GM21576 (cell line): ENCODE data around the gene ZNF319.
"Not testable (repeated sequence)": the region's sequence is repeated elsewhere in the genome, so short reads cannot be mapped to it uniquely, and the experiment has no call there.

Experiments used
- ATAC-seq: cut with Tn5 transposase; IDR thresholded peaks from one replicate; pipeline ENCODE4 v1.9.1; 2021; ENCODE audit warnings: mild to moderate bottlenecking, moderate library complexity; ENCODE audit not compliant: unreplicated experiment

The ZNF319 gene

DNA sequence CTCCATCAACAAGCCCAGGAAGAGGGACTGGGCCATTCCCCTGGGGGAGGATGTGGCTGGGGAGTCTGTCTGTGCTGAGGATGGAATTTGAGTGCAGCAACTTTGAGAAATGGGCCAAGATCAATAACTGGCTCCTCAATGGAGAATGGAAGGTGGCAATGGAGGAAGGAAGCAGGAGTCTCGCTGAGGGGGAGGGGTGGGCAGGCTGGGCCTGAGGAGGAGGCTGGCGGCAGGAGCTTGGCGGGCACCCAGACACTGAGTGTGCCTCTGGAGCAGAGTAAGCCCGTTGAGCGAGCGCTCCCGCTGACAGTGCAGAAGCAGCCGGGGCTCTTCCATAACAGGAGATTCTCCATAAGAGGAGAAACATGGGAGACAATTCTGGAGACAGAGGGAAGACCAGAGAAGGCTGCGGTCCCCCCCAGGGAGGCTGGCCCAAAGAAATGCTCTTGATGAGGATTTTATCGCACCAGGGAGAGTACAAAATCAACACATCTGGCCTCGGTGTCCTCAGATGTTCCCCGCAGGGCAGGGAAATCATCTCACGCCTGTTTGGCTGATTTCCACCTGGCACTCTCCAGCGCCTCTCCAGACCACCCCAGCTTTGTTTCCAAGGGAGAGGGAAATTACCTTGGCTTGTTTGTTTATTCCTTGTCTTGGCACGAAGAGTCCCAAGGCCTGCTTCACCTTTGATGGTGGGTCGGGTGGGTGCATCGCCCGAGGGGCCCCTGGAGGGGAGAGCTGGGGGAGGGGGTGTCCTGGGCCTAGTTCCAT is 22.3 kb upstream of the ZNF319 start:
- no peak for ATAC-seq

DNA sequence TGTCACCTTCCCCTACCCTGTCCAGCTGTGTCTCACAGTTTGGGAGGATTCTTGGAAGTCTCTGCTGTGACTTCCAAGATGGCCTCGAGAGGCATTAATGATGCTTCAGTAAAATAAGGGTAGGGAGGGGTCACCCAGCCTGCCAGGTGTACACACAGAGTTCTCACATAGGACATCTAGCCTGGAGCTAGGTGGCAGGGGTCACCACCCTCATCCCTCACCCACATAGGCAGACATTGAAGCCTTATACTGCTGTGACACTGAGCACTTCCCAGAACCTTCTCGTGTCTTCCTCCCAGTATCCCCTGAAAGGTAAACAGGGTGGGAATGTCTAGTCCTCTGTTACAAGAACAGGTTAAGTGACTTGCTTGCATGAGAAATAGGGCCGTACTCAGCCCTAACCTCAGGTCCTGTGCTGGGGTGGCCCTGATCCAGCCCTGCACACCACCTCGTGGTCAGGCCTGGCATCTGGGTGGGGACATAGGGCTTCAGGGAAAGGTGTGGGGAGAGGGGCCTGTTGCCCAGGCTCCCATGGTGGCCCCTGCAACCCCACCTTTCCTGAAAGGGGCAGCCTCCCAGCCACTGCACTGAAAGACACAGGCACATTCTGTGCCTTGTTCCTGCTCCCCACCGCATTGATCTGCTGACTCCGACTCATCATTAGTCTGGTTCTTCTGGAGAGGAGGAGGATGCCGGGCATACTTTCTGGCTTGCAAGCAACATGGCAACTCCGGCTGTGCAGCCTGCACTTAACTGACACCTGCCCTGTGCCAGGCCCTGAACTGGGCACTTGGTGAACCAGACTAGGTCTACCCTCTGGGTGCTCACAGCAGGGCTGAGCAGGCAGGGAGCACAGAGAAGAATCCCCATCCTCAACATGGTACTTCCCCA is 21.4 kb upstream of the ZNF319 start:
- ATAC-seq = no peak

DNA sequence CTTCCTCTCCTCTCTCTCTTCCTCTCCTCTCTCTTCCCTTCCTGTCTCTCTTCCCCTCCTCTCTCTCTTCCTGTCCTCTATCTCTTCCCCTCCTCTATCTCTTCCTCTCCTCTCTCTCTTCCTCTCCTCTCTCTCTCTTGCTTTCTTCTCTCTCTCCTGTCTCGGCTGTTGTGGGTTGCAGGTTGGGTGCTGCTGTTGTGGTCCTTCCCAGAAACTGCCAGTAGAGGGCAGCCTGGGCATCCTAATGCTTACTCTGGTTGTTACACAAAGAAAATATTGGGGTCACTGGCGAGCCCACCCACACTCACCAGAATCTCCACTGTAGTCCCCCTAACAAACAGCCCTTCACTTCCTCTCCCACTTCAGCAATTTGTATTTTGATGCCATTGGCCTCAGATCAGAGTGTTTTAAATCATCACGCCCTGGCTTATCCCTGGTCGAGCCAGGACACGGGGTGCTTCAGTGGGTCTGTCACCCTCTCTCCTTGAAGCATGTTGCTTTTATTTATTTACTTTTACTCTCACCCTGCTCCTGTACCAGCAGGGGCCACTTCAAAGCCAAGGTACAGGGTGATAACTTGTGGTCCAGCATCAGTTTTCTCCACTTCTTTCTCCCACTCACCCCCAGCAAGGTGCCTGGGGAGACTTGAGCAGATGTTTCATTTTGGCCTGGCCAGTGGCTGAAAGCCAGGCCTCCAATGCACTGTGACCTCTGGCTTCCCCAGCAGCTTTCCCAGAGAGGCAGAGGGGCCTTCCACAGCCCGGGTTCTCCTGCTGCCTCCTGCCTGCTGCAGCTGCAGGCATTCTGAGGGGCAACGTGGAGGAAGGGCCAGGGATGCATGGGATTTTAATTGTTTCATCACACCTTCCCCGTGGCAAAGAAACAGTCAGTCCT is 20.4 kb upstream of the ZNF319 start:
- no peak for ATAC-seq

DNA sequence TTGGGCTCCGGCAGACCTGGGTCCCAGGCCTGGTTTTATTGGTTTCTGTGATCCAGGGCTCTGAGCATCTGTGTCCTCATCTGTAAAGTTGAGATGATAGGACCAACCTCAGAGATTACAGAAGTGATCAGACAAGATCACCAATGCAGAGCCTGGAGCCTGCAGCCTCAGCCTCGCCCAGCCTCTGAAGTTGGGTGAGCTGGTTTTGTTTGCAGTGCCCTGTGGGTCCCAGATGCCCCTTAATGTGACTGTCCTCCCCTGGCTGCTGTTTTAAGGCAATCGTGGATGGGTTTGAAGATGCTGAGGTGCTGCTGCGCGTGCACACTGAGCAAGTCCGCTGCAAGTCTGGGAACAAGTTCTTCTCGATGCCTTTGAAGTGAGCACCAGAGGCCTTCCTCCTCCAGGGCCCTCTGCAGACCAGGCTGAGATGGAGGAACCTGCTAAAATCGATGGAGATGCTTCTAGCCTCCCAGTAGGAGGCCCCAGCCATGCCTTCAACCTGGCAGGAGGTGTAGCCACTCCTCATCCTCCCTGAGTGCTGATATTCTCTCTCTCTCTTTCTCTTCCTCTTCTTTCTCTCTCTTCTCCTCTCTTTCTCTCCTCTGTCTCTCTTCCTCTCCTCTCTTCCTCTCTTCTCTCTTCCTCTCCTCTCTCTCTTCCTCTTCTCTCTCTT is 19.5 kb upstream of the ZNF319 start:
- ATAC-seq = no peak

DNA sequence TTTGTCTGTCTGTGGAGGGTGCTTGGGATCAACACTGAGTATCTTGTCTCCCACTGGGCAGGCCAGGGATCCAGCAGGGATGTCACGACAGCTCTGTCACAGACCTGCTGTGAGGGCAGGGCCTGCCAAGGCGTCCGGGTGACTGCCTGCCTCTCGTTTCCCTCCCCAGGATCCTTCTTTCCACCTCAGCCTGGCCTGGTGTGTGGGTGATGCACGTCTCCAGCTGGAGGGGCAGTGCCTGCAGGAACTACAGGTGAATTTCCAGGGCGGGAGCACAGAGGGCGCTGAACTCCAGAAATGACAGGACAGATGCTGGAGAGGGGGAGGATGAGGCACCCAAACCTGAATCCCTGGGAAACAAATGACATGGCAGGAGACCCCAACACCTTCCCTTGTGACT is 18.3 kb upstream of the ZNF319 start:
- no peak for ATAC-seq

DNA sequence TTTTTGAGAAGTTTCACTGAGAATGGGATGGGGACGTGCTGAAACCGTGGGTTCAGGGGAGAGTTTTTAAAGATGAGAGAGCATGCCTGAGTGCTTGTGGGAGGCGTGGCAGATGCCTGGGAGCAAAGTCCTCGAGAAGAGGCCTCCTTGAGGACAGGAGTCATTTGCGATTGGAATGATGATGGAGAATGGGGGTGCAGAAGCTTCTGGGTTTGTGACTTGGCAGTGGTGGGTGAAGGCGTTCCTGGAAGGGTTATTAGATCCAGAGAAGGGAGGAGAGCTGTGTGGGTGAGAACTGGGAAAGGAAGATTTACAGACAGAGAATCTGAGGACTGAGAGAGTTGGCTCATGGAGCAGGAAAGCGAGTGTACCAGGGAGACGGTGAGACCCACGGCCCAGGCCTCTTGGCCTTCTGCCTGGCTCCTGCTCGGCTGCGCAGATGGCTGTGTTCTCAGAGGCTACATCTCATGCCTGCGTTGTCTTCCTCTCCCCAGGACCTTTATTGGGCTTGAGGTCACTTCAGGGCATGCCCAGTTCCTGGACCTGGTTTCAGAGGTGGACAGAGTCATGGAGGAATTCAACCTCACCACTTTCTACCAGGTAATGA is 16.5 kb upstream of the ZNF319 start:
- no peak for ATAC-seq

DNA sequence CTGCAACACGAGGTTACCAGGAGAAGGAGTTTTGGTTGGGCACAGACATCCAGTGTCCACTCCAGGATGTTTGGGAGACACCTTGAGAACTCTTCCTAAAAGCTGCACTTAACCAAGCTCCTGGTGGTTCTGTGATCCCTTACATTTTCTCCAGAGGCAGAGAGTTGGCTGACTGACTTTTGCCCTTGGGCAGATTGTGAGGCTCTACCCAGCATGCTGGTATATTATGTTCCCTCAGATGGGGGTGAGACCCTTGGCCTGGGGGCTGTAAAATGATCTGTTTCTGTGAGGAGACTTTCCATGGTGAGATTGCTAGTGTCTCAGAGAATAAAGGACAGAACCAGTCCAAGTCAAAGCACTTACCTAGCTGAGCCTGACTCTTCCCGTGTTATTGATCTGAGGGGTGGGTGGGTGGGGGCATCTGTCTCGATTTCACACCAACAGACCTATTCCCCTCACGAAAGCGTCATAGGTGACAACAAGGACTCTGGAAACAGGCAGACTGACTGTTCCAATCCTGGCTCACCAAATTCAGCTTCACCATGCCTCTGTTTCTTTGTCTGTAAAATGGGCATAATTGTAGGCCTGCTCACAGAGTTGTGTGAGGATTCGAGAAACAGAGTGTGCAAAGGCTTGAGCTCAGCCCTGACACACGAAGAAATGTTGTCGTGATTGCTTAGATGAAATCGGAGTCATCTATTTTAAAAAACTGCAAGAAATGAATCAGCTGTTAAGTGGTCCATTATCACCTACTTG is 12.9 kb upstream of the ZNF319 start:
- ATAC-seq = no peak

DNA sequence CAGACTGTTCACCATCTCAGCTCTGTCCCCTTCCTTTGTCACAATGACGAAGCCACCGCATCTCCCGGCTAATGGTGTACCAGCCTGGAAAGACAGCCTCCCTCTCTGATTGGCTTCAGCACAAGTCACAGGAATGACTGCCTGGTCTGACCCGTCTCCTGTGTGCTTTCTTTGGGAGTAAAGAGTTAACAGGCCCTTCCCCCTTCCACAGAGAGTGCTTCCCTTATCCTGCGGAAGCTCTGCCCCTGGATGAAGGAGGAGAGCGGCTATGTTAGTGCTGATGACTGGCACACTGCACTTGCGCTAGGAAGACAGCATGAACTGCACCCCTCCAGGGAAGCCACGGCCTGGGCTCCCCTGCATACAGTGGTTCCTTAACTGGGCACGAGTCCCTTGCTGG is 12.0 kb upstream of the ZNF319 start:
- no peak for ATAC-seq

DNA sequence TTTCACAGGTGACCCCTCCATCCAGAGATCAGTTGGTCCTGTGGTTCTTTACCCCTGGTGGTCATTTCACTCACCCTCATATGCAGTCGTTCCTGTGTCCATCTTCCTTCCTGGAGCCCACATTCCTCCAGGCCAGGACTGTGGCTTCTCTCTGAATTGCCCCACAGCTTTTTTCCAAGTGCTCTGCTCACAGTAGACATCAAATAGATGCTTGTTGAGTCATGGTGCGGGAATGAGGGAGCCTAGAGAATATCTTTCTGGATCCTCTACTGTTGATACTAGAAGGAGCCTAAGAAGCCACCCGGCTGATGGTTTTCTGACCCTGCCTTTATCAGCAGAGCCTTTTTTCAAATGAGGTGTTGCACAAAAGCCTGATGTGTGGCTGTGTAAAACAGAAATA is 11.2 kb upstream of the ZNF319 start:
- no peak for ATAC-seq

DNA sequence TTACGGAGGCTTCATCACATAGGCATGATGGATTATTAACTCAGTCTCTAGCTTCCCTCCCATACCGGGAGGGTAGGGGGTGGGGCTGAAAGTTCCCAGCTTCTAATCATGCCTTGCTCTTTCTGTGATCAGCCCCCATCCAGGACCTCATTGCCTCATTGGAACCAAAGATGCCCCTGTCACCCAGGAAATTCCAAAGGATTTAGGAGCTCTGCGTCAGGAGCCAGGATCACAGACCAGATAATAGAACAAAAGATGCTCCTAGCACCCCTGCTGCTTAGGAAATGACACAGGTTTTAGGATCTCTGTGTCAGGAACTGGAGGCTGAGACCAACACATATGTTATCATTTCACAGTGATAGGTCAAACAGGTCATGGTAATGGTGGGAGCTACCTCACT is 10.4 kb upstream of the ZNF319 start:
- no peak for ATAC-seq

DNA sequence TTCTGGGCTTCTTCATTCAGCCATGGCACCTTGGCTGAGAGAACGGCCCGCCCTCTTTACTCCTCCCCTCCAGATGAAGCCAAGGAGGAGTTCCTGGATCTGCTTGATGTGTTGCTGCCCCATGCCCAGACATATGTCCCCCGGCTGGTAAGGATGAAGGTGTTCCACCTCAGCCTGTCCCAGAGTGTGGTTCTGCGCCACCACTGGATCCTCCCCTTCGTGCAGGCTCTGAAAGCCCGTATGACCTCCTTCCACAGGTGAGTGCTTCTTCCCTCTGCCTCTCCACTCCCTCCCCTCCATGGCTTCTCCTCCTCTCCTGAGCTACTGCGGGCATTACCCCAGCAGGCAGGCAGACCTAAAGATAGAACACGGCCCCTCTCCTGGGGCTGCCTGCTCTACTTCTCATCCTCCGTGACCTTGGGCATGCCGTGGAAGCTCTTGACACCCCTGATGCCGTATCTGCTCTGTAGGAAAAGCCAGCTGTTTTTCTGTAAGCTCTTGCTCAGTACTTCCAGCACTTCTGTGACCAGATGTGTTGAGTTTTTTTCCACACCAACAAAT is 9.5 kb upstream of the ZNF319 start:
- no peak for ATAC-seq

DNA sequence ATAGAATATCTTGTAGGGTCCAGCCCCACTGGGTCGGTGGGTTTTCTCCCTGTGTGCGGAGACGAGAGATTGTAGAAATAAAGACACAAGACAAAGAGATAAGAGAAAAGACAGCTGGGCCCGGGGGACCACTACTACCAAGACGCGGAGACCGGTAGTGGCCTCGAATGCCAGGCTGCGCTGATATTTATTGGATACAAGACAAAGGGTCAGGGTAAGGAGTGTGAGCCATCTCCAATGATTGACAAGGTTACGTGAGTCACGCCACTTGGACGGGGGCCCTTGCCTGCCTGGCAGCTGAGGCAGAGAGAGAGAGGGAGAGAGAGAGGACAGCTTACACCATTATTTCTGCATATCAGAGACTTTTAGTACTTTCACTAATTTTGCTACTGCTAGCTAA is 4.3 kb upstream of the ZNF319 start:
- not testable (repeated sequence) for ATAC-seq

DNA sequence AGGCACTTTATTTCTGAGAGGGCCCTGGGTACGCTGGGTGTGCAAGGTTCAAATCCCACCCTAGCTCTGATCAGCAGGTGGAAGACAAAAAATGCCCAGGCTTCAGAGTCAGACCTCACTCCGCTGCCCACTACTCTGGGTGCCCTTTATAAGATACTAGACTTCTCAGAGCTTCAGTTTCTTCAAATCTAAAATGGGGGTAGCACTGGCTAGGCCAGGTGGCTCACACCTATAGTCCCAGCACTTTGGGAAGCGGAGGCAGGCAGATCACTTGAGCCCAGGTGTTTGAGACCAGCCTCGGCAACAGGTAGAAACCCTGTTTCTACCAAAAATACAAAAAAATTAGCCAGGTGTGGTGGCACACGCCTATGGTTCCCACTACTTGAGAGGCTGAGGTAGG is 2.5 kb upstream of the ZNF319 start:
- no peak for ATAC-seq

DNA sequence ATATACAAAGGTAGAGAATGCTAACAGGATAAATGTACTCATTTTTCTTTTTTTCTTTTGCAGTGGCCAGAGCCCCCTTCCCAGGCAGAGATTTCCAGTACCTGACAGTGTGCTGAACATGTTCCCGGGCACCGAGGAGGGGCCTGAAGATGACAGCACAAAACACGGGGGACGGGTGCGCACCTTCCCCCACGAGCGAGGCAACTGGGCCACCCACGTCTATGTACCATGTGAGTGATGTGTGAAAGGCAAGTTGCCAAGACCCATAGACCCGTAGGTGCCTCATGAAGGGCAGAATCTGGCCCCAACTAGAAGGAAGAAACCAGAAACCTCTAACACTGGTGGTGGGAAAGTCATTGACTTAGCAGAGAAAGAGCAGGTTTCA is 1.9 kb upstream of the ZNF319 start:
- no peak for ATAC-seq

DNA sequence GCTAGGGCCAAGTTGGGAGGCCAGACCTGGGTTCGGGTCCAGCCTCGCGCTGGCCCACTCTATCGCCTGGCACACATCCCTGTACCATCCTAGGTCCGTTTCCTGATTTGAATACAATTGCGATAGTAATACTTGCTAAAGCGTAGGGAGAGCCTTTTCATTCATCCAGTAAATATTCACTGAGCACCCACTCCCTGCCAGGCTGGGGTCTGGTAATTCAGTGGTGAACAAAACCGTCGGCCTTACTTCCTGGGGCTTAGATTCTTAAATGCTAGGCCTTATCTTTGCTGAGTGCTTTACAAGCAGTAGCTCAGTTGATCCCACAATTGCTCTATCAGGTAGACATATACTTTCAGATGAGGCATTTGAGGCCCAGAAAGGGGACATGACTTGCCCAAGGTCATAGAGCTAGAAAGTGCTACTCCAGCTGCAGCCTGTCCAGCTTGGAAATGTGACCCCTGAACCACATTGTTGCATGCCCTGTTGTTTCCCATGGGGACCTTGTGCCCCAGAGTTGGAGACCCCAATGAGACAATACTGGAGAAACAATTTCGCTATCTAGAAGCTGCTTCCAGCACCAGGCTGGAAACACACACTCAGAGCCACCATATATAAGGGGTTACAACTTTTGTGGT is 1.4 kb upstream of the ZNF319 start:
- ATAC-seq = no peak

DNA sequence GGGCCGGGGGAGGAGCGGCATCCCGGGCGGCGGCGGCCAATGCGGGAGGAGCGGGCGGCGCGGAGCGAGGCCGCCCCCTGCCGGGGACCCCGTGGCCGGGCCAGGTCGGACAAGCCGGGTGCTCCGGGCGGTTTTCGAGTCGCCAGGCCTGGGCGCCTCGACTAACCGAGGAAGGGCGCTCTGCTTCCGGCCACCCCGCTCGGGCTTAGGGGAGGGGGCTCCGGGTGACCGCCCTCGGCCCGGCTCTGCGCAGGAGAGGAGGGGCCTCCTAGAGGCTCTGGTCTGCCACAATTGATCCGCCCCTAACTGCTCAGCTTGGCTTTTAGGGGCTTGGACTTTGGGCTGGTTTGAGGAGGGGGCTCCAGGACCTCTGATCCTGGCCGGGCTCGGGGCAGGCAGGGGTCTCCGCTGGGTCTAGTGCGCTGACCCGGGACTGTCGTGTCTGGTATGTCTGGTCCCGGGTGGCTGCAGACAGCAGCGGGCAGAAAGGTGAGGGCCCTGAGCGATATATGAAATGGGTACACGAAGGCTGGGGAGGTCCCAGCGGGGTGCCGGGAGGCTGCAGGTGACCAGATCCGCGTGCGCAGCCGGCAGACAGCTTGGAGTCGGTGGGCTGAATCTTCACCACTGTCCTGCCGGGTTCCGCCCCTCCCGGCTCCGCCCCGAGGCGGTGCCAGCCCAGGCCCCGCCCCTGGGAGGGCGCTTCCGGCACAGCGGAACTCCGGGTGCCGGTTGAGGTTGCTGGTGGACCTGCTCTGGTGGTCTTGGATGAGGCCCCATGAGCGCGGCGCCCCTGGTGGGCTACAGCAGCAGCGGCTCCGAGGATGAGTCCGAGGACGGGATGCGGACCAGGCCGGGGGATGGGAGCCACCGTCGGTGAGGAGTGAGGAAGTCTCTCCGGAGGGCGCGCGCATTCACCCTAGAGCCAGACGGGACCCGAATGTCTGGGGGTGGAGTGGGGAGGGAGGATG is 519 bp upstream of the ZNF319 start, which contains the start of gene USB1:
USB1 (plus strand) TSS at position 702 of the 971 bp plus-strand sequence; CDS start at position 779, 77 bp downstream.
- ATAC-seq = peak; percentile 84

DNA sequence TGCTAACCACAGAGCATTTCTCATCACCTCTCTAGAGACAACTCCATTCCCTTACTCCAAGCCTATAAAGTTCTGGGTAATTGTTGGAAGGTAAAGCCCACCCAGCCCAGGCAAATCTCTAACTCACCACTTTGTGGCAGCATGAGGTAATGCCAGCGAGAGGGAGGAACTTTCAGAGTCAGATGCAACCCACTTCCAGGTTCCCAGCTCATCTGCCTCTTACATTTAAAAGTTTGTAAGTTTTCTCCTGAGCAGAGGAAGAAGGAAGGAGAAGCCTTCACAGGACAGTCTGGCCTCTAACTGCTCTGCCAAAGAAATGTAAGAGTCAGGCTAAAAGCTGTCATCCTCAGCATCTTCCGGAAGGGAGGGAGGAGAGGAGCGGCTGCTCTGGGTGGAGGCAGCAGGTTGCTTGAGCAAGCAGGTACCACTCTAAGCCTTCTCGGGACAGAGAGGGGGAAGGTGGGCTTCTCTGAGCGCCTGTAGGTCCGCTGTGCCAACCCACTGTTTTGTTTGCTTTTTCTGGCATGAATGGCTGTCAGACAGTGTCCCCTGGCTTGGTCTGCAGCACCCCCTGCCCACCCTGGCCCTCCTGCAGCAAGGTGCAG is 1.0 kb downstream of the ZNF319 start:
- ATAC-seq = no peak
